K562 (cell line): ENCODE results near the gene ZNF586. TPM values are rescaled to one million over a fixed set of nuclear protein-coding genes. Genes with fewer than 3 reads are reported as not detected.
A peak's percentile ranks its signal among the peaks of the same experiment; 100 is the strongest.

Source experiments
- polyA plus RNA-seq, 8 experiments: library from polyadenylated mRNA; depleted of rRNA in 4 of 8; stranded (reverse) in 5 of 8; unstranded in 3 of 8; fragments of >200 nt; fragmentation: Nextera tagmentation in 2 of 8; fragmentation: Illumina TruSeq in 1 of 8; extraction: Ambion mirVana in 2 of 8; extraction: Trizol in 1 of 8; gene quantifications; 2 replicates each; pipeline versions ENCODE4 v1.2.1 to v1.2.3, GENCODE V29; 2011 to 2014; ENCODE audit warnings: inconsistent platforms in 1 of 8, missing spikeins in 1 of 8
- total RNA-seq, 7 experiments: library from RNA; depleted of rRNA in 6 of 7; stranded (reverse); fragments of >200 nt in 6 of 7; fragmentation: Illumina TruSeq in 2 of 7; extraction: Trizol in 2 of 7; gene quantifications; 2 replicates each; pipeline versions ENCODE4 v1.2.1 to v1.2.3, GENCODE V29; 2011 to 2021; ENCODE audit warnings: low replicate concordance in 1 of 7
- TF ChIP-seq, protein P1 (sequence below): fragments of 450-650 bp; IDR thresholded peaks from 2 replicates; pipeline ENCODE4 v1.6.1; 2016; ENCODE audit warnings: mild to moderate bottlenecking, moderate library complexity

The ZNF586 gene
- total and polyA plus RNA-seq, 9 of the 15 experiments (the other 6 are each of a cell fraction or from before 2014, with no cell fraction given), result 2.5 to 12.6 (median 8.4) TPM

DNA sequence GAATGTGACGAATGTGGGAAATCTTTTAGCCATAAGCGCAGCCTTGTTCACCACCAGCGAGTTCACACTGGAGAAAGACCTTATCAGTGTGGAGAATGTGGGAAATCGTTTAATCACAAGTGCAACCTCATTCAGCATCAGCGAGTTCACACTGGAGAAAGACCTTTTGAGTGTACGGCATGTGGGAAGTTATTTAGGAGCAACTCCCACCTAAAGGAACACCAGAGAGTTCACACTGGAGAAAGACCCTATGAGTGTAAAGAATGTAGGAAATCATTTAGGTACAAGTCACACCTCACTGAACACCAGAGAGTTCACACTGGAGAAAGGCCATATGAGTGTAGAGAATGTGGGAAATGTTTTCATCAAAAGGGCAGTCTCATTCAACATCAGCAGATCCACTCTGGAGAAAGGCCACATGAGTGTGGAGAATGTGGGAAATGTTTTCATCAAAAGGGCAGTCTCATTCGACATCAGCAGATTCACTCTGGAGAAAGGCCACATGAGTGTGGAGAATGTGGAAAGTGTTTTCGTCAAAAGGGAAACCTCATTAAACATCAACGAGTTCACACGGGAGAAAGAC lies 15.3 kb upstream of the ZNF586 start (continued):
- TF ChIP-seq, protein P1, sequence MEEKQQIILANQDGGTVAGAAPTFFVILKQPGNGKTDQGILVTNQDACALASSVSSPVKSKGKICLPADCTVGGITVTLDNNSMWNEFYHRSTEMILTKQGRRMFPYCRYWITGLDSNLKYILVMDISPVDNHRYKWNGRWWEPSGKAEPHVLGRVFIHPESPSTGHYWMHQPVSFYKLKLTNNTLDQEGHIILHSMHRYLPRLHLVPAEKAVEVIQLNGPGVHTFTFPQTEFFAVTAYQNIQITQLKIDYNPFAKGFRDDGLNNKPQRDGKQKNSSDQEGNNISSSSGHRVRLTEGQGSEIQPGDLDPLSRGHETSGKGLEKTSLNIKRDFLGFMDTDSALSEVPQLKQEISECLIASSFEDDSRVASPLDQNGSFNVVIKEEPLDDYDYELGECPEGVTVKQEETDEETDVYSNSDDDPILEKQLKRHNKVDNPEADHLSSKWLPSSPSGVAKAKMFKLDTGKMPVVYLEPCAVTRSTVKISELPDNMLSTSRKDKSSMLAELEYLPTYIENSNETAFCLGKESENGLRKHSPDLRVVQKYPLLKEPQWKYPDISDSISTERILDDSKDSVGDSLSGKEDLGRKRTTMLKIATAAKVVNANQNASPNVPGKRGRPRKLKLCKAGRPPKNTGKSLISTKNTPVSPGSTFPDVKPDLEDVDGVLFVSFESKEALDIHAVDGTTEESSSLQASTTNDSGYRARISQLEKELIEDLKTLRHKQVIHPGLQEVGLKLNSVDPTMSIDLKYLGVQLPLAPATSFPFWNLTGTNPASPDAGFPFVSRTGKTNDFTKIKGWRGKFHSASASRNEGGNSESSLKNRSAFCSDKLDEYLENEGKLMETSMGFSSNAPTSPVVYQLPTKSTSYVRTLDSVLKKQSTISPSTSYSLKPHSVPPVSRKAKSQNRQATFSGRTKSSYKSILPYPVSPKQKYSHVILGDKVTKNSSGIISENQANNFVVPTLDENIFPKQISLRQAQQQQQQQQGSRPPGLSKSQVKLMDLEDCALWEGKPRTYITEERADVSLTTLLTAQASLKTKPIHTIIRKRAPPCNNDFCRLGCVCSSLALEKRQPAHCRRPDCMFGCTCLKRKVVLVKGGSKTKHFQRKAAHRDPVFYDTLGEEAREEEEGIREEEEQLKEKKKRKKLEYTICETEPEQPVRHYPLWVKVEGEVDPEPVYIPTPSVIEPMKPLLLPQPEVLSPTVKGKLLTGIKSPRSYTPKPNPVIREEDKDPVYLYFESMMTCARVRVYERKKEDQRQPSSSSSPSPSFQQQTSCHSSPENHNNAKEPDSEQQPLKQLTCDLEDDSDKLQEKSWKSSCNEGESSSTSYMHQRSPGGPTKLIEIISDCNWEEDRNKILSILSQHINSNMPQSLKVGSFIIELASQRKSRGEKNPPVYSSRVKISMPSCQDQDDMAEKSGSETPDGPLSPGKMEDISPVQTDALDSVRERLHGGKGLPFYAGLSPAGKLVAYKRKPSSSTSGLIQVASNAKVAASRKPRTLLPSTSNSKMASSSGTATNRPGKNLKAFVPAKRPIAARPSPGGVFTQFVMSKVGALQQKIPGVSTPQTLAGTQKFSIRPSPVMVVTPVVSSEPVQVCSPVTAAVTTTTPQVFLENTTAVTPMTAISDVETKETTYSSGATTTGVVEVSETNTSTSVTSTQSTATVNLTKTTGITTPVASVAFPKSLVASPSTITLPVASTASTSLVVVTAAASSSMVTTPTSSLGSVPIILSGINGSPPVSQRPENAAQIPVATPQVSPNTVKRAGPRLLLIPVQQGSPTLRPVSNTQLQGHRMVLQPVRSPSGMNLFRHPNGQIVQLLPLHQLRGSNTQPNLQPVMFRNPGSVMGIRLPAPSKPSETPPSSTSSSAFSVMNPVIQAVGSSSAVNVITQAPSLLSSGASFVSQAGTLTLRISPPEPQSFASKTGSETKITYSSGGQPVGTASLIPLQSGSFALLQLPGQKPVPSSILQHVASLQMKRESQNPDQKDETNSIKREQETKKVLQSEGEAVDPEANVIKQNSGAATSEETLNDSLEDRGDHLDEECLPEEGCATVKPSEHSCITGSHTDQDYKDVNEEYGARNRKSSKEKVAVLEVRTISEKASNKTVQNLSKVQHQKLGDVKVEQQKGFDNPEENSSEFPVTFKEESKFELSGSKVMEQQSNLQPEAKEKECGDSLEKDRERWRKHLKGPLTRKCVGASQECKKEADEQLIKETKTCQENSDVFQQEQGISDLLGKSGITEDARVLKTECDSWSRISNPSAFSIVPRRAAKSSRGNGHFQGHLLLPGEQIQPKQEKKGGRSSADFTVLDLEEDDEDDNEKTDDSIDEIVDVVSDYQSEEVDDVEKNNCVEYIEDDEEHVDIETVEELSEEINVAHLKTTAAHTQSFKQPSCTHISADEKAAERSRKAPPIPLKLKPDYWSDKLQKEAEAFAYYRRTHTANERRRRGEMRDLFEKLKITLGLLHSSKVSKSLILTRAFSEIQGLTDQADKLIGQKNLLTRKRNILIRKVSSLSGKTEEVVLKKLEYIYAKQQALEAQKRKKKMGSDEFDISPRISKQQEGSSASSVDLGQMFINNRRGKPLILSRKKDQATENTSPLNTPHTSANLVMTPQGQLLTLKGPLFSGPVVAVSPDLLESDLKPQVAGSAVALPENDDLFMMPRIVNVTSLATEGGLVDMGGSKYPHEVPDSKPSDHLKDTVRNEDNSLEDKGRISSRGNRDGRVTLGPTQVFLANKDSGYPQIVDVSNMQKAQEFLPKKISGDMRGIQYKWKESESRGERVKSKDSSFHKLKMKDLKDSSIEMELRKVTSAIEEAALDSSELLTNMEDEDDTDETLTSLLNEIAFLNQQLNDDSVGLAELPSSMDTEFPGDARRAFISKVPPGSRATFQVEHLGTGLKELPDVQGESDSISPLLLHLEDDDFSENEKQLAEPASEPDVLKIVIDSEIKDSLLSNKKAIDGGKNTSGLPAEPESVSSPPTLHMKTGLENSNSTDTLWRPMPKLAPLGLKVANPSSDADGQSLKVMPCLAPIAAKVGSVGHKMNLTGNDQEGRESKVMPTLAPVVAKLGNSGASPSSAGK, result peak; percentile 40; the same call in 1 of the 2 replicates
